ENCODE data around the gene ZNF485. TPM values are rescaled to one million over a fixed set of nuclear protein-coding genes. Genes with fewer than 3 reads are reported as not detected.

ZNF485 gene
- polyA plus RNA-seq, 1 donor (not counting 4 experiments of a cell fraction or from before 2014, with no cell fraction given): 4.3 TPM

DNA sequence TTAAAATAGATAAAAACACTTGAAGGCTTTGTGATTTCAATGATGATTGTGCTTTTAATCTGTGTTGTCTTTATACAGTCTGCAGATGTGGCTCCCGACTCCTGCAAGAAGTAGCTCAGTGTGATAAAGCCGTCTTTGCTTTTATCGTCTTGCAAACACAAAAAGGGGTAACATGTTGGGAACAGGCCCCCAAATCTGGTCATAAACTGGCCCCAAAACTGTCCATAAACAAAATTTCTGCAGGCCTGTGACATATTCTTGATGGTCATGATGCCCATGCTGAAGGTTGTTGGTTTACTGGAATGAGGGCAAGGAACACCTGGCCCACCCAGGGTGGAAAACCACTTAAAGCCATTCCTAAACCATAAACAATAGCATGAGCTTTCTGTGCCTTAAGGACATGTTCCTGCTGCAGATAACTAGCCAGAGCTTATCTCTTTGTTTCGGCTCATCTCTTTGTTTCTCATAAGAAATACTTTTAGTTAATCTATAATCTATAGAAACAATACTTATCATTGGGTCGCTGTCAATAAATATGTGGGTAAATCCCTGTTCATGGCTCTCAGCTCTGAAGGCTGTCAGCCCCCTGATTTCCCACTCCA, 14.8 kb upstream of the ZNF485 start:
- FAIRE-seq (no peak), DNase-seq (ENCODE audit: low read depth, low spot score) (no peak)
- no peaks in the 10 kb centered on the region for H4K20me1 ChIP-seq (ENCODE audit: control insufficient read depth, extremely low read depth, insufficient read depth, low read length)
- no peak overlapping the region for H3K4me3 ChIP-seq (ENCODE audit: control insufficient read depth in 2 of 3, extremely low read depth in 1 of 3, insufficient read depth in 2 of 3, low read depth in 1 of 3, low read length in 3 of 3)
- peaks cover 3% of the 10 kb centered on the region for H3K4me1 ChIP-seq (ENCODE audit: control insufficient read depth, extremely low read depth, insufficient read depth, low read length)
- H2AFZ ChIP-seq (ENCODE audit: control insufficient read depth, low read length): no peak overlapping the region
- TF ChIP-seq CTCF (optimal IDR thresholded peaks at IDR 0.05 in 1 of 3, IDR thresholded peaks at IDR 0.05 in 1 of 3, conservative IDR thresholded peaks at IDR 0.05 in 1 of 3; ENCODE audit: extremely low read depth in 1 of 3, insufficient read depth in 2 of 3, low read length in 3 of 3) (no peak), EZH2 (IDR thresholded peaks at IDR 0.05; ENCODE audit: low read length) (no peak)
- no peak overlapping the region for H3K27ac ChIP-seq (ENCODE audit: control insufficient read depth, insufficient read depth, low read length)
- no peak overlapping the region for H3K9ac ChIP-seq (ENCODE audit: control insufficient read depth, extremely low read depth, insufficient read depth, low read length)
- H3K79me2 ChIP-seq (ENCODE audit: control insufficient read depth, insufficient read depth, low read length): no peaks in the 10 kb centered on the region
- no peak overlapping the region for H3K4me2 ChIP-seq (ENCODE audit: control insufficient read depth, extremely low read depth, insufficient read depth, low read depth, low read length)
- H3K36me3 ChIP-seq (ENCODE audit: control insufficient read depth in 2 of 2, extremely low read depth in 1 of 2, insufficient read depth in 2 of 2, low read length in 2 of 2): no peaks in the 10 kb centered on the region
- no peaks in the 10 kb centered on the region for H3K9me1 ChIP-seq (ENCODE audit: control insufficient read depth, extremely low read depth, insufficient read depth, low read length)
- H3K9me3 ChIP-seq (ENCODE audit: control insufficient read depth, low read depth, low read length): no peaks in the 10 kb centered on the region
- dilution Hi-C loops (cut with MboI; ENCODE audit: extremely low pct_ligation_motif_present, low sequenced_read_pairs): no loop called here
- no peaks in the 10 kb centered on the region for H3K27me3 ChIP-seq (ENCODE audit: control insufficient read depth, extremely low read depth, insufficient read depth, low read length)

GRCh38 chr10:43594944-43595589, 11.2 kb upstream of the ZNF485 start:
- Histone ChIP-seq H3K9ac (ENCODE audit: control insufficient read depth, extremely low read depth, insufficient read depth, low read length) (no peak overlapping the region), H4K20me1 (ENCODE audit: control insufficient read depth, extremely low read depth, insufficient read depth, low read length) (no peaks in the 10 kb centered on the region), H3K4me3 (ENCODE audit: control insufficient read depth in 2 of 3, extremely low read depth in 1 of 3, insufficient read depth in 2 of 3, low read depth in 1 of 3, low read length in 3 of 3) (no peak overlapping the region), H3K79me2 (ENCODE audit: control insufficient read depth, insufficient read depth, low read length) (no peaks in the 10 kb centered on the region), H3K9me1 (ENCODE audit: control insufficient read depth, extremely low read depth, insufficient read depth, low read length) (no peaks in the 10 kb centered on the region), H3K4me1 (ENCODE audit: control insufficient read depth, extremely low read depth, insufficient read depth, low read length) (peaks cover 3% of the 10 kb centered on the region), H3K4me2 (ENCODE audit: control insufficient read depth, extremely low read depth, insufficient read depth, low read depth, low read length) (peak overlapping the region; percentile 65), H3K9me3 (ENCODE audit: control insufficient read depth, low read depth, low read length) (no peaks in the 10 kb centered on the region), H3K27ac (ENCODE audit: control insufficient read depth, insufficient read depth, low read length) (no peak overlapping the region), H3K27me3 (ENCODE audit: control insufficient read depth, extremely low read depth, insufficient read depth, low read length) (no peaks in the 10 kb centered on the region), H2AFZ (ENCODE audit: control insufficient read depth, low read length) (peak overlapping the region; percentile 88), H3K36me3 (ENCODE audit: control insufficient read depth in 2 of 2, extremely low read depth in 1 of 2, insufficient read depth in 2 of 2, low read length in 2 of 2) (no peaks in the 10 kb centered on the region)
- DNase-seq (ENCODE audit: low read depth, low spot score) (no peak), FAIRE-seq (no peak)
- TF ChIP-seq CTCF (optimal IDR thresholded peaks at IDR 0.05 in 1 of 3, IDR thresholded peaks at IDR 0.05 in 1 of 3, conservative IDR thresholded peaks at IDR 0.05 in 1 of 3; ENCODE audit: extremely low read depth in 1 of 3, insufficient read depth in 2 of 3, low read length in 3 of 3): no peak
- no peak for TF ChIP-seq EZH2 (IDR thresholded peaks at IDR 0.05; ENCODE audit: low read length)
- dilution Hi-C loops (cut with MboI; ENCODE audit: extremely low pct_ligation_motif_present, low sequenced_read_pairs): no loop called here
